SU-DHL-6 (cell line): Measurements from ENCODE around the gene PSME3IP1.

Source experiments
- H2AFZ ChIP-seq: fragments of 200-600 bp; sonication (generic); 2 replicates; pipeline ENCODE4 v1.6.1; 2014; ENCODE audit warnings: low read depth, mild to moderate bottlenecking, moderate library complexity, mixed read lengths, antibody characterized with exemption, low read length; ENCODE audit not compliant: severe bottlenecking
- H3F3A ChIP-seq: fragments of 200-600 bp; shearing (Covaris generic); 2 replicates; pipeline ENCODE4 v1.6.0; 2016; ENCODE audit warnings: antibody characterized with exemption, mild to moderate bottlenecking; ENCODE audit not compliant: insufficient read depth
- H3K27ac ChIP-seq: fragments of 200-600 bp; sonication (generic); 2 replicates; pipeline ENCODE4 v1.5.1; 2016; ENCODE audit warnings: low read depth, mild to moderate bottlenecking, low read length, moderate library complexity, mixed read lengths
- H3K27me3 ChIP-seq: fragments of 200-600 bp; sonication (generic), shearing (Covaris generic); 2 replicates; pipeline ENCODE4 v1.6.0; 2014; ENCODE audit warnings: mild to moderate bottlenecking, low read length
- H3K36me3 ChIP-seq: fragments of 200-600 bp; sonication (generic); 2 replicates; pipeline ENCODE4 v1.6.1; 2014; ENCODE audit warnings: mild to moderate bottlenecking, low read length, mixed read lengths
- H3K4me2 ChIP-seq: fragments of 300-600, 200-600 bp; shearing (Covaris generic), sonication (generic); 2 replicates; pipeline ENCODE4 v1.6.0; 2014; ENCODE audit warnings: low read length, low read depth, mild to moderate bottlenecking; ENCODE audit not compliant: poor library complexity, severe bottlenecking
- H3K4me3 ChIP-seq: fragments of 200-600 bp; sonication (generic); 2 replicates; pipeline ENCODE4 v1.5.1; 2014; ENCODE audit warnings: antibody characterized with exemption, low read length, mild to moderate bottlenecking, mixed read lengths; ENCODE audit not compliant: insufficient read depth, poor library complexity, severe bottlenecking
- H3K79me2 ChIP-seq: fragments of 200-600 bp; sonication (generic); 2 replicates; pipeline ENCODE4 v1.6.1; 2014; ENCODE audit warnings: mild to moderate bottlenecking, low read length, moderate library complexity; ENCODE audit not compliant: insufficient read depth
- H3K9ac ChIP-seq: fragments of 200-600 bp; sonication (generic); 2 replicates; pipeline ENCODE4 v1.7.0; 2014; ENCODE audit warnings: mild to moderate bottlenecking, low read length
- H3K9me2 ChIP-seq: fragments of 200-600 bp; sonication (generic); replicated peaks from 2 replicates; pipeline ENCODE4 v1.6.1; 2014; ENCODE audit warnings: low read length; ENCODE audit not compliant: insufficient read depth
- H3K9me3 ChIP-seq: fragments of 200-600 bp; sonication (generic); 2 replicates; pipeline ENCODE4 v1.6.1; 2014; ENCODE audit warnings: low read length, mixed read lengths; ENCODE audit not compliant: insufficient read depth
- H4K20me1 ChIP-seq: fragments of 200-600 bp; sonication (generic); 2 replicates; pipeline ENCODE4 v1.6.1; 2014; ENCODE audit warnings: low read depth, mild to moderate bottlenecking, antibody characterized with exemption, low read length, moderate library complexity, mixed read lengths
- EZH2phosphoT487 ChIP-seq: fragments of 200-600 bp; sonication (generic), shearing (Covaris generic); conservative IDR thresholded peaks from 2 replicates; pipeline ENCODE4 v1.6.1; 2018; ENCODE audit warnings: mild to moderate bottlenecking, antibody characterized with exemption, low read length, moderate library complexity, mixed read lengths
- TF ChIP-seq, protein P1 (sequence below): fragments of 200-600 bp; sonication (generic); IDR thresholded peaks from one replicate; pipeline ENCODE4 v1.5.1; 2017; ENCODE audit warnings: antibody characterized with exemption, mild to moderate bottlenecking, low read length, moderate library complexity; ENCODE audit not compliant: insufficient read depth, poor library complexity, severe bottlenecking

The PSME3IP1 gene

DNA sequence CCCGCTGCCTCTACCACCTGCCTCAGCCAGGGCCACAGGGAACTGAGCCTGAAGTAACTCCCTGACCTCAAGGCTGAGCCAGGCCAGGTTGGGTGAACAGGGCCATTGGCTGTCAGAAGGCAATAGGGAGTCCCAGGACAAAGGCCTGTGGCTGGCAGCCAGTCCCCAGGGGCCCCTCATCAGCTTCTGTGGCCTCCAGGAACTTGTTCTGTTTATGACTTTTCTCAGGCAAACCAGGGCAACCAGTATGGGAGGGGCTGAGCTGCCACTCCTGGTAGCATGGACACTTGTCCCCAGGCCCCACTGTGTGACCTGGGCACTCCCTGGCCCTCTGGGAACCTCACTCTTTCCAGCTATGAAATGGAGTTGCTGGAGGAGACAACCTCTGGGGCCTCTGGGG is 53.4 kb downstream of the PSME3IP1 start:
- Histone ChIP-seq H3K9me3 (no peaks in the 10 kb centered on the region), H3K79me2 (no peaks in the 10 kb centered on the region), H3K9ac (no peak overlapping the region), H3F3A (no peaks in the 10 kb centered on the region), H3K4me2 (no peak overlapping the region), H3K27ac (no peak overlapping the region), H3K4me3 (no peak overlapping the region), H4K20me1 (no peaks in the 10 kb centered on the region), H3K9me2 (no peaks in the 10 kb centered on the region), H3K36me3 (no peaks in the 10 kb centered on the region), H3K27me3 (no peaks in the 10 kb centered on the region), H2AFZ (no peak overlapping the region)
- TF ChIP-seq EZH2phosphoT487: no peak
- TF ChIP-seq, protein P1, sequence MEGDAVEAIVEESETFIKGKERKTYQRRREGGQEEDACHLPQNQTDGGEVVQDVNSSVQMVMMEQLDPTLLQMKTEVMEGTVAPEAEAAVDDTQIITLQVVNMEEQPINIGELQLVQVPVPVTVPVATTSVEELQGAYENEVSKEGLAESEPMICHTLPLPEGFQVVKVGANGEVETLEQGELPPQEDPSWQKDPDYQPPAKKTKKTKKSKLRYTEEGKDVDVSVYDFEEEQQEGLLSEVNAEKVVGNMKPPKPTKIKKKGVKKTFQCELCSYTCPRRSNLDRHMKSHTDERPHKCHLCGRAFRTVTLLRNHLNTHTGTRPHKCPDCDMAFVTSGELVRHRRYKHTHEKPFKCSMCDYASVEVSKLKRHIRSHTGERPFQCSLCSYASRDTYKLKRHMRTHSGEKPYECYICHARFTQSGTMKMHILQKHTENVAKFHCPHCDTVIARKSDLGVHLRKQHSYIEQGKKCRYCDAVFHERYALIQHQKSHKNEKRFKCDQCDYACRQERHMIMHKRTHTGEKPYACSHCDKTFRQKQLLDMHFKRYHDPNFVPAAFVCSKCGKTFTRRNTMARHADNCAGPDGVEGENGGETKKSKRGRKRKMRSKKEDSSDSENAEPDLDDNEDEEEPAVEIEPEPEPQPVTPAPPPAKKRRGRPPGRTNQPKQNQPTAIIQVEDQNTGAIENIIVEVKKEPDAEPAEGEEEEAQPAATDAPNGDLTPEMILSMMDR: no peak

DNA sequence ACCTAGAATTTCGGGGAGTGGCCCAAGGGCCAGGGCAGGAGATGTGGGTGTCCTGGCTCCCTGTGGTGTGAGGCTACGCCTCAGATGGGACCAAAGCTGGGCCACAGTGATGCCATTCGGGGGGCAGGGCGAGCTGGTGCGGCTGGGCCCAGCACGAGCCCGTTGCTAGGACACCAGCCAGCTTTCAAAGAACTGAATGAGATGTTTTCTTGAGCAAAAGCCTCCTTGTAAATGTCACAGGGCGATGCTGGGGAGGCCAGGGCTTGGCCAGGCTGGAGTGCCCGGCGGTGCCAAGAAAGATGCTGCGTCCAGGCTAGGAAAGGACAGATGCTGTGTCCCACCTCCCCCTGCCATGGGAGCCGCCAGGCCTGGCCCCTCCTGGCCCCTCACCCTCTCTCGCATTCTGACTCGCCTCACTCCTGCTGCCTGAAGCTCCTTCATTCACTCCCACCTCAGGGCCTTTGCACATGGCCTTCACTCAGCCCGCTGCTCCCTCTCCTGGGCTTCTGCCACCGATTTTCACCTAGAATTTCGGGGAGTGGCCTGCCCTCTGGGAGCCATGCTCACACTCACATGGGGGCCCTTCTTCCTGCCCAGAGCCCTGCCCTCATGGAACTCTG is 54.4 kb downstream of the PSME3IP1 start:
- Histone ChIP-seq H3K27me3 (no peaks in the 10 kb centered on the region), H3K9me2 (no peaks in the 10 kb centered on the region), H3K4me3 (no peak overlapping the region), H2AFZ (no peak overlapping the region), H3F3A (no peaks in the 10 kb centered on the region), H4K20me1 (no peaks in the 10 kb centered on the region), H3K79me2 (no peaks in the 10 kb centered on the region), H3K9me3 (no peaks in the 10 kb centered on the region), H3K4me2 (no peak overlapping the region), H3K27ac (no peak overlapping the region), H3K9ac (no peak overlapping the region), H3K36me3 (no peaks in the 10 kb centered on the region)
- TF ChIP-seq, protein P1: no peak
- no peak for TF ChIP-seq EZH2phosphoT487

DNA sequence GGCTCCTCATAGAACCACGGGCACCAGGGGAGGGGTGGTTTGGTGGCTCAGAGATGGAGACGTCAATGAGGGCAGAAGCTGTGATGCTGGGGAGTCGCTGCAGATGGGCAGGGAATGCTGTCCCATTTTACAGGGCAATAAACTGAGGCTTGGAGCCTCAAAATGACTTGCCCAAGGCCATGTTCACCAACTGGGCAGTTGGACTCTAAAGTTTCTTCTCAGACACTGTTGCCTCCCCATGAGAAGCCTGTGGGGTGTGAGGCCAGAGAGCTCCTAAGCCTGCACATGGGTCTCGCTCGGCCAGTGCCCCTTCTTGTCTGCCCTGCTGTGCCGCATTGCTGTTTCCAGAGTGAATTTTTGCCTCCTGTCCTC is 54.9 kb downstream of the PSME3IP1 start:
- H3K79me2 ChIP-seq: no peaks in the 10 kb centered on the region
- no peaks in the 10 kb centered on the region for H3K9me3 ChIP-seq
- H3K4me3 ChIP-seq: no peak overlapping the region
- no peak overlapping the region for H2AFZ ChIP-seq
- no peak overlapping the region for H3K27ac ChIP-seq
- no peaks in the 10 kb centered on the region for H4K20me1 ChIP-seq
- no peak overlapping the region for H3K4me2 ChIP-seq
- no peak for TF ChIP-seq EZH2phosphoT487
- TF ChIP-seq, protein P1: no peak
- no peaks in the 10 kb centered on the region for H3F3A ChIP-seq
- H3K9ac ChIP-seq: no peak overlapping the region
- H3K9me2 ChIP-seq: no peaks in the 10 kb centered on the region
- no peaks in the 10 kb centered on the region for H3K36me3 ChIP-seq
- no peaks in the 10 kb centered on the region for H3K27me3 ChIP-seq
